M059J (cell line): ENCODE results near the gene PRG2. TPM values are rescaled to one million over a fixed set of nuclear protein-coding genes. Genes with fewer than 3 reads are reported as not detected.
A peak's percentile ranks its signal among the peaks of the same experiment; 100 is the strongest.
"Not testable (repeated sequence)": the region's sequence is repeated elsewhere in the genome, so short reads cannot be mapped to it uniquely, and the experiment has no call there.

Experiments used
- DNase-seq: peaks from one replicate; pipeline ENCODE4 v3.0.0-alpha.2; 2012; ENCODE audit warnings: low read depth
- total RNA-seq: library from RNA; depleted of rRNA; stranded (reverse); fragments of >200 nt; shearing (Covaris generic); gene quantifications from 2 replicates; pipeline ENCODE4 v1.2.3, GENCODE V29; 2014; rRNA removed

Gene PRG2
- total RNA-seq, 1 experiment from 2014 or later: 0.17 TPM

- no peak for DNase-seq
These were observed 43.1 kb downstream of the PRG2 start for GRCh38 chr11:57347336-57347735.

- DNase-seq: peak; percentile 60
These were observed 44.8 kb downstream of the PRG2 start for GRCh38 chr11:57345555-57346211.

GRCh38 chr11:57344826-57345225 lies 45.6 kb downstream of the PRG2 start:
- no peak for DNase-seq

- DNase-seq: no peak
These were observed 46.6 kb downstream of the PRG2 start for GRCh38 chr11:57343825-57344224.

GRCh38 chr11:57342702-57343101 lies 47.7 kb downstream of the PRG2 start:
- DNase-seq: no peak

GRCh38 chr11:57341250-57341808 lies 49.1 kb downstream of the PRG2 start:
- no peak for DNase-seq

- DNase-seq: peak; percentile 47
These were observed 50.3 kb downstream of the PRG2 start for GRCh38 chr11:57340039-57340615.

GRCh38 chr11:57339328-57339727 lies 51.1 kb downstream of the PRG2 start:
- no peak for DNase-seq

GRCh38 chr11:57338142-57338541 lies 52.3 kb downstream of the PRG2 start, which contains the start of gene P2RX3:
Gene P2RX3 (plus strand): TSS chr11:57338352. CDS start chr11:57338551, 199 bp downstream.
- DNase-seq: no peak

GRCh38 chr11:57336856-57337255 lies 53.6 kb downstream of the PRG2 start:
- not testable (repeated sequence) for DNase-seq

Other genes starting within 250 kb of the PRG2 start
- not detected in 2 replicates for gene LRRC55, start 208.7 kb downstream of the PRG2 start, total RNA-seq
- gene APLNR, start 153.4 kb downstream of the PRG2 start, total RNA-seq: not detected in 2 replicates
- gene TNKS1BP1, start 65.7 kb downstream of the PRG2 start, total RNA-seq: 18.4 and 44.4 TPM in 2 replicates
- gene SSRP1, start 54.8 kb downstream of the PRG2 start, total RNA-seq: 96.0 and 145 TPM in 2 replicates
- not detected in 2 replicates for gene P2RX3, start 52.3 kb downstream of the PRG2 start, total RNA-seq
- gene PRG3, start 9.5 kb downstream of the PRG2 start, total RNA-seq: not detected in 2 replicates
- 77.4 and 95.1 TPM in 2 replicates for gene SLC43A3, start 36.5 kb upstream of the PRG2 start, total RNA-seq
- 0.34 and 0.96 TPM in 2 replicates for gene RTN4RL2, start 69.9 kb upstream of the PRG2 start, total RNA-seq
- 4.8 and 6.9 TPM in 2 replicates for gene SLC43A1, start 125.1 kb upstream of the PRG2 start, total RNA-seq
- gene TIMM10, start 140.1 kb upstream of the PRG2 start, total RNA-seq: 44.6 and 47.9 TPM in 2 replicates
- not detected in 2 replicates for gene SMTNL1, start 146.9 kb upstream of the PRG2 start, total RNA-seq
- gene UBE2L6, start 177.0 kb upstream of the PRG2 start, total RNA-seq: 269 and 314 TPM in 2 replicates
- 13.0 and 17.0 TPM in 2 replicates for gene SERPING1, start 207.0 kb upstream of the PRG2 start, total RNA-seq